HUDEP-2 (cell line): Measurements from ENCODE around the gene C6orf62.
"Not testable (repeated sequence)": the region's sequence is repeated elsewhere in the genome, so short reads cannot be mapped to it uniquely, and the experiment has no call there.

ENCODE experiments used
- DNase-seq, 76 experiments: peaks; one replicate each; lab custom pipeline; 2025; ENCODE audit not compliant: unreplicated experiment in 76 of 76; lab: John Stamatoyannopoulos, UW

The C6orf62 gene

DNA sequence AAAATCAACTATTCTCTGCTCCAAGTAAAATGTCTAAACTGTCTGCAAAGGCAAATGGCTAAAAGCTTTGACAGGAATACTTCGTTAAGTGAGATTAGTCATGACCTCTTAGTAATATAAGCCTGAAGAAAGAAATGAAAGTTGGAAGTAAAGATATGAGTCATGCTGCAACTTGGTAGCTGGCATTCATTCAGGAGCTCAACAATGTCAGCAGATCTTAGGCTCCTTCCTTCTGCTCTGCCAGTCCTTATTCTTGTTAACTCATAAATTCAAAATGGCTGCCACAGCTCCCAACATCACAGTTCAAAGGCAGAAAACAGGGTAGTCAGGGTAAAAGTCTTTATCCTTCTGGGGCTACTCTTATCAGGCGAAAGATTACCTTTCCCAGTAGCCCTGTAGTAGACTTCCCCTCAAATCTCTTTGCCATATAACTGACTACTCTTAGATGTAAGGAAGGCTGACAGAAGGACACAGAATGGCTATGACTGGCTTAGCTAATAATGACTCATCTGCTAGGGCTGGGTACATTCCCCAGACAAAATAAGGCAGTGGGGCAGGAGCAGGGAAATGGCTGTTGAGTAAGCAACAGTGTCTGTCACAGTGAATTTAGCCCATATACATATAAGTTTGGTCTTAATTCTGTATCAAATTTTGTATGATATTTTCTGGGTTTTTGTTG lies 24.4 kb upstream of the C6orf62 start:
- peak in 27 of 76 experiments; percentile 17 to 62 (median 38) for DNase-seq

DNA sequence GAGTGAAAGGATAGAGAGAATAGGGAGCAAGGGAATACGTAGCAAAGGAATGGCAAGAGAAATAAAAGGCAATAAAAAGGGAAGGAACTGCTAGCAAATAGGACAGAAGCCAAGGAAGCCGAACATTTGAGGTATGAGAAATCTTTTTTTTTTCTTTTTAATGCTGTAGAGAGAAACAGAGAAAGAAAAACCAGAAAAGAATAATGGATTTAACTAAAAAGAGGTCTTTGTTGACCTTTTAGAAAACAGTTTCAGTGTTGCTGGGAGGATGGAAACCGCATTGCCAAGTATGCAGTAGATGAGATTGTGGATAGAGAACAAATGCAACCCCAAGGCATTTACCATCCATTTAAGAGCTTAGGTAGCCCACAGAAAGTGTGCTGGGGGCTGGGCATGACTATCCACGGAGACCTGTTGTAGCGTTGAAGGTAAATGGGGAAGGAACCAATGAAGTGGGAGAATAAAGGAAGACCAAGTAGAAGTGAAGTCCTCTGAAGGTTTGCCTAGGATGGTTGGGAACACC lies 23.3 kb upstream of the C6orf62 start:
- no peak for DNase-seq

DNA sequence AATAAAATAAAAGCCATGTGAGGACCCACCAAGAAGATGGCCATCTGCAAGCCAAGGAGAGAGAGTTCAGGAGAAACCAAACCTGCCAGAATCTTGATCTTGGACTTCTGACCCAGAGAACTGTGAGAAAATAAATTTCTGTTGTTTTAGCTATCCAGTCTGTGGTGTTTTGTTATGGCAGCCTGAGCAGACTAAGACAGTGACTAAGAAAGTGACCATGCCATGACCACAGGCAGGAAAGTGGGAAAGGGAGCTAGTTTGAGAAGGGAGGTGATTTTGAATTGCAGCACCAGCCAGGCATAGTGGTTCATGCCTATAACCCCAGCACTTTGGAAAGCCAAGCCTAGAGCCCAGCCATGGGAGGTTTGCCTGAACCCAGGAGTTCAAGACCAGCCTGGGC lies 21.9 kb upstream of the C6orf62 start:
- no peak for DNase-seq

DNA sequence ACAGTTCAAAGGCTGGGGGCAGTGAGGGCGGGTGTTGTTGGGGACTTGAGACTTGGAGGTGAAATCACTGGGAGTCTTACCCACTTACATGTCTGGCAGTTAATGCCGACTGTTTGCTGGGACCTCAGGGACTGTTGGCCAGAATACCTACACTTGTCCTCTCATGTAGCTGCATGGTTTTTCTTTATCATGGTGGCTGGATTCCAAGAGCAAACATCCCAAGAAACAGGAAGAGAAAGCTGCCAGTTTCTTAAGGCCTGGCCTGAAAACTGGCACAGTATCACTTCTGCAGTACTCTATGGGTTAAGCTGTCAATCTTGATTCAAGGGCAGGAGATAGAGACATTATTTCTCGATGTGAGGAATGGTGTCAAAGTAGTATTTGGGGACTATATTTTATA lies 19.8 kb upstream of the C6orf62 start:
- DNase-seq, result no peak

DNA sequence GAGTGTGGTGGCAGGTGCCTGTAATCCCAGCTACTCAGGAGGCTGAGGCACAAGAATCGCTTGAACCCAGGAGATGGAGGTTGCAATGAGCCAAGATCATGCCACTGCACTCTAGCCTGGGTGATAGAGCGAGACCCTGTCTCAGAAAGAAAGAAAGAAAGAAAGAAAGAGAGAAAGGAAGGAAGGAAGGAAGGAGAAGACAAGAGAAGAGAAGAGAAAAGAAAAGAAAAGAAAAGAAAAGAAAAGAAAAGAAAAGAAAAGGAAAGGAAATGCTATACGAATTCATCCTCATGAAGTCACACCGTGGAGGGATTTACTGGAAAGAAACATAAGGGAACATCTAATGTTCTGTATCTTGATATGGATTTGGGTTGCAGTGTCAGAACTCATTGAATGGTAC lies 15.8 kb upstream of the C6orf62 start:
- not testable (repeated sequence) for DNase-seq

DNA sequence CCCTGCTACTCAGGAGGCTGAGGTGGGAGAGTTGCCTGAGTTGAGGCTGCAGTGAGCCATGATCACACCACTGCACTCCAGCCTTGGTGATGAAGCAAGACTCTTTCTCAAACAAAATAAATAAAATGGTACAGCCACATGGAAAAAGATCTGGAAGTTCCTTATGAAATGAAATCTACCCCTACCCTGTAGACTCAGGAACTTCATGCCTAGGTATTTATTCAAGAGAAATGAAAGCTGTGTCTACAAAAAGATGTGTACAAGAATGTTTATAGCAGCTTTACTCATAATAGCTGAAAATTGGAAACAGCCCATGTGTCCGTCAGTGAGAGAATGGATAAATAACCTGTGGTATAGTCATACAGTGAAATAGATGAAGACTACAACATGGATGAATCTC lies 15.2 kb upstream of the C6orf62 start:
- no peak for DNase-seq

DNA sequence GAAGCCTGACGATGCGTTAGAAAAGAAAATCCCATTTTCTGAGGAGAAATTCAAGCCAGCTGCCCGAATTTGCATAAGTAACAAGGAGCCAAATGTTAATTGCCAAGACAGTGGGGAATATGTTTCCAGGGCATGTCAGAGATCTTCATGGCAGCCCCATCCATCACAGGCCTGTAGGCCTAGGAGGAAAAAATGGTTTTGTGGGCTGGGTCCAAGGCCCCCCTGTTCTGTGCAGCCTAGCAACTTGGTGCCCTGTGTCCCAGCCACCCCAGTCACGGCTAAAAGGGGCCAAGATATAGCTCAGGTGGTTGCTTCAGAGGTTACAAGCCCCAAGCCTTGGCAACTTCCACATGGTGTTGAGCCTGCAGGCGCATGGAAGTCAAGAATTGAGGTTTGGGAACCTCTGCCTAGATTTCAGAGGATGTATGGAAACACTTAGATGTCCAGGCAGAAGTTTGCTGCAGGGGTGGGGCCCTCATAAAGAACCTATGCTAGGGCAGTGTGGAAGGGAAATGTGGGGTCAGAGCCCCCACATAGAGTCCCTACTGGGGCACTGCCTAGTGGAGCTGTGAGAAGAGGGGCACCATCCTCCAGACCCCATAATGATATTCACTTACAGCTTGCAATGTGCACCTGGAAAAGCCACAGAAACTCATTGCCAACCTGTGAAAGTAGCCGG lies 12.6 kb upstream of the C6orf62 start:
- DNase-seq, result not testable (repeated sequence)

DNA sequence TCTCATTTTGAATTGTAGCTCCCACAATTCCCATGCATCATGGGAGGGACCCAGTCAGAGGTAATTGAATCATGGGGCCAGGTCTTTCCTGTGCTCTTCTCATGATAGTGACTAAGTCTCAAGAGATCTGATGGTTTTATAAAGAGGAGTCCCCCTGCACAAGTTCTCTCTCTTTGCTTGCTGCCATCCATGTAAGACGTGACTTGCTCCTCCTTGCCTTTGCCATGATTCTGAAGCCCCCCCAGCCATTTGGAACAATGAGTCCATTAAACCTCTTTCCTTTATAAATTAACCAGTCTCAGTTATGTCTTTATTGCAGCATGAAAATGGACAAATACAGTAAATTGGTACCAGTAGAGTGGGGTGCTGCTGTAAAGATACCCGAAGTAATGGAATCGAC lies 11.7 kb upstream of the C6orf62 start:
- not testable (repeated sequence) for DNase-seq

DNA sequence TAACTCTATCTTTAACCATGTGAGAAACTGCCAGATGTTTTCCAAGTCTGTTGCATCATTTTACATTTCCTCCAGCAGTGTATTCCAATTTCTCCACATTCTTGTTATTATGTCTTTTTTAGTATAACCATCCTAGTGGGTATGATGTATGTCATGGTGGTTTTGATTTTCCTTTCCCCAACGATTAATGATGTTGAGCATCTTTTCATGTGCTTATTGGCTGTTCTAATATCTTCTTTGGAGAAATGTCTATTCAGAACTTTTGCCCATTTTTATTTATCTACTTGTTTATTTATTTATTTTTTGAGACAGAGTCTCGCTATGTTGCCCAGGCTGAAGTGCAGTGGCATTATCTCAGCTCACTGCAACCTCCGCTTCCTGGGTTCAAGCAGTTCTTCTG lies 4.3 kb upstream of the C6orf62 start:
- DNase-seq, result no peak

DNA sequence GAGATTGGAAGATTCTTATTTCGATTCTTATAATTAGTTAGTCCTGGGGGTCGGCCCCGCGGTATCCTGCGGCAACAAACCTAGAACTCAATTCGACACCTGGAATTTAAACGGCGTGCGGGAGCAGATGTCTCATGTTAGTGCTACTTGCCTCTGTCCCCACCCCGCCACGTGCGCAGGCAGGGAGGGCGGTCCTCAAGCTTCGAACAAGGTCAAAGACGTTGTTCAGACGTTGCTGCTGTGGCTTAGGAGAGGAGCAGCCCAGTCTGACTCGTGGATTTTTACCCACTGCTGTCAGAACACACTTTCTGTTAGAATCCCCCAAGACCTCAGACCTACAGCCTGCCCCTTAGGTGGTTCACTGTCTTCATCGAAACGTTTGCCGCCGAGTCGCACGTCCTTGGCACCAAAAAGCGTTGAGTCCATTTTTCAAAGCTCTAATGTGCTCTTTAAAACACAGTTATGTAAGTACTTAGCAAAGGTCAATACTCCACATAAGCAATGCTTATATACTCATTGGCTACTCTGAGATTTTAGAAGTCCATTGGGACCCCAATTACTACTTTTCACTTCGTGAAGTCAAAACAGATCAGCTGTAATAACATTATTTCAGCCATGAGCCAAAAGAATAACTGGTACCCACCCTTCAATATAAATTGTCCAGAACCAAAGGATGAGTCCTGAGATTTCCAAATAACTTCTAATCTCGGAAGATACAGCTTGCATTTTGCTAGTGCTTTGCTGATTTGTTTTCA lies 2.7 kb upstream of the C6orf62 start:
- DNase-seq, result peak in 50 of 76 experiments; percentile 53 to 99 (median 91)

DNA sequence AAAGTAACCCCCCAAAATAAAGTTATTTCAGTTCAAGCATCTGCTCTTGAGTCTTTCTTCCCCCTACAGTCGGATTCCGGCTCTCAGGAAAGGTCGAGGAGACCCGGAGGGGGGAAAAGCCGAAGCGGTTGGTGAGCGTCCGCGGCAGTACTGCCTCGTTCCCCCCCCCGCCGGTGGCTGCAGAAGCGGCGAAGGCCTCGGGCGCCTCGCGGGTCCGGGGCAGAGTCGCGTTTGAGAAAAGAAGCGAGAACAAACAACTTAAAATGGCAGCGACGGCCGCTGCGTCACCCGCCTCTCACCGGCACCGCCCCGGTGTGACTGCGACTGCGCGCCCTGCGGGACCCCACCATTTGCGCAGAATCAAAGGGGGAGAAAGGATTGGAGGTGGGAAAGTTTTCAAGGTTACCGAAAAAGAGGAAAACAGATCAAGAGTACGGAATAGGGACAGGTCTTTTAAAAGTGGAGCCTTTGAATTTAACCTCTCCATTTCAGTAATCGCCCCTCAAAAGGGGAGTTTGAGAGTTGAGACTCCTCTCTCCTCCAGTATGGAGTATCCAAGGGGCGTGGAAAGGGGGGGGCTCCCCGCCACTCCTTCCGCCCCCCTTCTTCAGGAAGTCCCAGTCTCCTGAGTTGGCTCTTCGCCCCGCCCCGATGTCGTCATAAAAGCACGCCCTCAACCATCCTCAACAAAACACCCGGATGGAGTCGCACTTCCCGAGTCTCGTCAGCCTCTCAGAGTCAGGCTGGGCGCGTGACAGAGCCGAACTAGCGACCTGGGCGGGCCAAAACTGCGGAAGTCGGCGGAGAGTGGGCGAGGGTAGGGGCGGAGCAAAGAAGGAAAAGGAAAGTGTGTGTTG lies 1.9 kb upstream of the C6orf62 start:
- peak; percentile 87 to 100 (median 100) for DNase-seq

DNA sequence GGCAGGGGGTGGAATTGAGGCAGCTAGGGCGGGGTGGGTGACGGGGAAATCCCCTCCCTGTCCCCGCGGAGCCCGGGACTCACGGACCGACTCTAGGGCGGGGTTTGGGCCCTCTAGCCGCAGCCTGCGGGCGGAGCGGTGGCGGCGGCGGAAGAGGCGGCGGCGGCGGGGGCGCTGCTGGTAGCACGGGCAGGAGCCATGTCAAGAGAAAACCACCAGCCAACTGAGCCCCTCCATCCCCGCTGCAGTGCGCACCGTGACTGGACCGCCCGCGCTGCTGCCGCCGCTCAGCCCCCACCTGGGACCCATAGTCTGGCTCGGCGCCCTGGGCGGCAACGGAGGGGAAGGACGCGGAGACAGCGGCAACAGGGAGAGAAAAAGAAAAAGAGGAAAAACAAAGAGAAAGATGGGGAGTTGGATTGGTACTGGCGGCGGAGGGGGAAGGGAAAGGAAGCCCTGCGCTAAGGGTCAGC lies 1.2 kb upstream of the C6orf62 start:
- DNase-seq, result peak in 52 of 76 experiments; percentile 15 to 75 (median 46)

DNA sequence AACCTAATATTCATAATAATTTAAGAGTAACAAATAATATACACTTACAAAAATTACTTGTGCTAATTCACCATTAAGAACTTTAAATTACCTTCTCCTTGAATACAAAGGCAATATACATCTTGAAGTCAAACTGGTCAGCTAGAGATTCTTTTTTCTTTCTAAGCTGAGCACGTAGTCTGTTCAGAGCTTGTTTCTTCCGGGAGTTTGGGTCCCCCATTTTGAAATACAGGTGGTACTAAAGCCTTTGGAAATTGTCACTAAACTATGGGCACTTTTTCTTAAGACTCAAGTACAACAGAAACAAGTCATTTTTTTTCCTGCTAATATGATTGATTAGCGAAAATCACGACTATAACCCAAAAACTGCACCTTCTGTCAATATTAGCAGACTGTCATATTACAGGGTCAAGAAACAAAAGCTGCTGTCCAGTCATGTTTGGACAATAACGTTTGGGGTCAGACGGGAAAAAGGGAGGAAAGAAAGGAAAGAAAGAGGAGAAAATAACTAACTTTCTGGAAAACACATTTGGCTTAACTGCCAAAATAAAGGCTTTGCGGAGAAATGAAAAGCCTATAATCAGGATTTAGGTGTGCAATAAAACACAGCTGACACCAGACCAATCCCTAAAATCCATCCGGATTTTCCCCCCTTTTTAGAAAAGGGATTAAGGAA lies 367 bp downstream of the C6orf62 start:
- DNase-seq, result no peak

DNA sequence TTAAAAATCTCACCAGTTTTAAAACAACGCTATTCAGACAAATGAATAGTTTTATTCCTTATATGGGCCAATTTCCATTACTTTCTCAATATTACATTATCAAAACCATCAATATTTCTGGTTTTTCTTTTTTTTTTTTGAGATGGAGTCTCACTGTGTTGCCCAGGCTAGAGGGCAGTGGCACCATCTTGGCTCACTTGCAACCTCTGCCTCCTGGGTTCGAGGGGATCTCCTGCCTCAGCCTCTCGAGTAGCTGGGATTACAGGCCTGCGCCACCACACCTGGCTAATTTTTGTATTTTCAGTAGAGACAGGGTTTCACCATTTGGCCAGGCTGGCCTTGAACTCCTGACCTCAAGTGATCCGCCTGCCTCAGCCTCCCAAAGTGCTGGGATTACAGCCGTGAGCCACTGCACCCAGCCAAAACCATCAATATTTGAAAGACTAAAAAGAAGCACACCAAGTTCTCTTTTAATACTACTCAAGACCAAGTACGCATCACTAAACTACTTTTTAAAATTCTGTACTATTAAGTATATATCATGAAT lies 2.3 kb downstream of the C6orf62 start:
- DNase-seq, result not testable (repeated sequence)

DNA sequence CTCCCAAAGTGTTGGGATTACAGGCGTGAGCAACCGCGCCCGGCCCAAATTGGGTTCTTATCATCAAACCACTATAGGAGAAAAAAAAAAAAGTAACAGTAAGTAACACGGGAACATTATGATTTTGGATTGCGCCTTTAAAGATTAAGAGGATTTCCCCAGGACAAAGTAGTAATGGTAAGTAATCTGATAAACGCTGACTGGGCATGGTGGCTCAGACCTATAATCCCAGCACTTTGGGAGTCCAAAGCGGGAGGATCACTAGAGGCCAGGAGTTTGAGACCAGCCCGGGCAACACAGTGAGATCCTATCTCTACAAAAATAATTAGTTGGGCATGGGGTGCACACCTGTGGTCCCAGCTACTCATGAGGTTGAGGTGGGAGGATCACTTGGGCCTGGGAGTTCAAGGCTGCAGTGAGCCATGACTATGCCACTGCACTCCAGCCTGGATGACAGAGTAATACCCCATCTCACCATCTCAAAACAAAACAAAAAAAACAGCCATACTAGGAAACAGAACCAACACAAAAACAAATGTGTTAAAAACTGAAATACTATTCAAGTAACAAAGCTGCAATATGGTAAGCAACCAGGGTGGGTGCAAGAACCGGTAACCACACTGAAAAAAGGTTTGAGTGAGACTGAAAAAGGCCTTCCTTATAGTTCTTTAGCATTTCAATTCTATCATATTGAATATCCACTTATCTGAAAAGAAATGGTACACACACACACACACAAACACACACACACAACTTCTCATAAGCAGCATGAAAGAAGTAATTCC lies 8.2 kb downstream of the C6orf62 start:
- DNase-seq, result no peak

DNA sequence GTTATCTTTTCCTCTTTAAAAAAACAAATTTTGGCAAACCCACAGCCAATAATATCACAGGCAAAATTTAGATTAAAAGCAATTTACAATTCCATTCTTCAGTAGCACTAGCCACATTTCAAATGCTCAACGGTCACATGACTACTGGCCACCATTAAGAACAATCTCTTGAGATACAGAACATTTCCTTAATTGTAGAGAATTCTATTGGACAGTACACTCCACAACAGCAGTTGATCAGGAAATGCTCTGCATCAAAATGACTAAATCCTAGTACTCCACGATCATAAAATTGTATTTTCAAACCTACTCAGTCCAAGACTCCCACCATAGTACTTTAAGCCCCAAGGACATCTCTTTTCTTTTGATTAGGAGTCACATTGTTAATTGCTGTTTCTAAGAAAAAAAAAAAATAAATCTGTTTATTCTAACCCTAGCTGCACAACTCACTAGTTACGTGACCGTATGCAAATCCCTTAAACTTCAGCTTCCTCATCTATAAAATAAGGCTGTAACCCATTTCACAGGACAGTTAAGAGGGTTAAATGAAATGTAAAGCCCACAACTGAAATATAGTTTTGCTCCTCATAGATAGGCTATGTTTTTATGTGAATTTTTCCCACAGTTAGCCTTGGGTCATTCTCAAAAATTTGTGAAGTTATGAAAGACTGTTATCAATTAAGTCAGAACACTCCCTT lies 9.8 kb downstream of the C6orf62 start:
- DNase-seq, result no peak

DNA sequence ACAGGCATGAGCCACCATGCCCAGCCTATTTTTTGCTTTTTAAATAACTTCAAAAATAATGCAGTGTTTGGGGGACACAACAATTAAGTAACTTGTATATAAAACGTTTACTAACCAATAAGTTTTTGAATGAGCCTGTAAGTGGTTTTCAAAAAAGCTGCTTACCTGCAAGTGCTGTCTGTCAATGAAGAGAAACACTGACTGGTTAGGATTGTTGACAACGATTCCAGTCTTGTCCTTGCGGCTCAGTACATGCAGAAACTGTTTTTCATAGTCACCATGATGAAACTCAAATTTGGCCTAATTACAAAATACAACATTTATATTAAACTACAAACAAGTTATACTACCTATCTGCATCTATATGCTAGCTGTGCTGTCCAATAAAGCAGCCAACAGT lies 10.3 kb downstream of the C6orf62 start:
- DNase-seq, result no peak

DNA sequence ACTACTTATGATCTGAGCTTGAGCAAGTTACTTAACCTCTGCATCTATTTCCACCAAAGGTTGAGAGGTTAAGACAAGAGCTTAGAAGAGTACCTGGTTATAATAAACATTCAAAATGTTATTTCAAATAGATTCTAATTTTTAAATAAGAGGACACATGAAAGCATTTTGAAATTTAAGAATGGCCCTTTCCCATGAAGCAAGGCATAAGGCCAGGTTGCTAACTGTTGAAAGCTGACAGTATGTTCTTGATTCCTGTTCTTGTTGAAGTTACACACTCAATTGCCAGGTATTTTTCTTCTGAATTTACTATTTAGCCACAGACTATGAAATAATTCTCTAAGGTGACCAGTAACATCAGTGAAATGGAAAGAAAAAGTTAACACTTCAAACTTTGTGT lies 14.5 kb downstream of the C6orf62 start:
- DNase-seq, result no peak
